Panc1 (cell line): Measurements from ENCODE around the gene UBP1. TPM values are rescaled to one million over a fixed set of nuclear protein-coding genes. Genes with fewer than 3 reads are reported as not detected.

ENCODE experiments used
- ATAC-seq: fragments of 200-7000 bp; cut with Tn5 transposase; 2 replicates; pipeline ENCODE4 v1.9.1; 2020; ENCODE audit warnings: mild to moderate bottlenecking, moderate library complexity
- BruUV-seq: library from RNA; stranded (reverse); fragments of 400-500 nt; replicated peaks from 2 replicates; lab custom pipeline; 2021; lab: Mats Ljungman, UMichigan
- CTCF ChIA-PET: fragments of 300-600 bp; sonication (Branson Sonifier 250); formaldehyde crosslinking; loops from one replicate; lab custom pipeline; 2022; ENCODE audit warnings: antibody characterized with exemption; lab: Charles Lee
- POLR2A ChIA-PET: fragments of 300-600 bp; sonication (Branson Sonifier 250); formaldehyde crosslinking; loops from one replicate; lab custom pipeline; 2022; ENCODE audit warnings: antibody characterized with exemption; lab: Charles Lee
- DNase-seq: peaks from one replicate; pipeline ENCODE4 v3.0.0-alpha.2; 2010; ENCODE audit warnings: low read depth, low spot score
- H3K27ac ChIP-seq: 2 replicates; pipeline ENCODE4 v1.5.1; 2011; ENCODE audit warnings: mild to moderate bottlenecking, low read length, inconsistent platforms
- H3K27me3 ChIP-seq: fragments of 200-500 bp; sonication (Bioruptor generic); 2 replicates; pipeline ENCODE4 v1.6.0; 2014; ENCODE audit warnings: low read length, inconsistent platforms; ENCODE audit not compliant: control insufficient read depth, insufficient read depth
- H3K36me3 ChIP-seq: fragments of 200-500 bp; sonication (Bioruptor generic); 2 replicates; pipeline ENCODE4 v1.5.1; 2014; ENCODE audit warnings: inconsistent platforms, mild to moderate bottlenecking, low read length, moderate library complexity; ENCODE audit not compliant: control insufficient read depth, insufficient read depth
- H3K4me1 ChIP-seq: 2 replicates; pipeline ENCODE4 v1.5.1; 2011; ENCODE audit warnings: inconsistent platforms, mild to moderate bottlenecking, low read length, moderate library complexity; ENCODE audit not compliant: control insufficient read depth, insufficient read depth
- H3K4me3 ChIP-seq, 2 experiments: 2 replicates each; pipeline ENCODE4 v1.5.1; 2011 to 2012; ENCODE audit warnings: low read depth in 2 of 2, low read length in 2 of 2, mild to moderate bottlenecking in 2 of 2, inconsistent platforms in 1 of 2, moderate library complexity in 1 of 2
- H3K9me3 ChIP-seq: fragments of 200-500 bp; sonication (Bioruptor generic); 2 replicates; pipeline ENCODE4 v1.5.1; 2014; ENCODE audit warnings: low read depth, mild to moderate bottlenecking, inconsistent platforms, low read length, moderate library complexity; ENCODE audit not compliant: control insufficient read depth, insufficient read depth
- CTCF ChIP-seq: fragments of 450-650 bp; IDR thresholded peaks from 2 replicates; pipeline ENCODE4 v1.5.1; 2017; ENCODE audit warnings: mild to moderate bottlenecking
- POLR2AphosphoS5 ChIP-seq: IDR thresholded peaks from 2 replicates; pipeline ENCODE4 v1.6.1; 2012; ENCODE audit warnings: mild to moderate bottlenecking, low read depth, low read length, moderate library complexity
- REST ChIP-seq, 2 experiments: IDR thresholded peaks; 2 replicates each; pipeline ENCODE4 v1.6.1; 2011 to 2012; ENCODE audit warnings: low read depth in 2 of 2, control low read depth in 1 of 2, low read length in 1 of 2, mild to moderate bottlenecking in 1 of 2, moderate library complexity in 1 of 2; ENCODE audit not compliant: insufficient read depth in 1 of 2
- SIN3A ChIP-seq: IDR thresholded peaks from 2 replicates; pipeline ENCODE4 v1.6.1; 2012; ENCODE audit warnings: low read depth, mild to moderate bottlenecking, low read length, moderate library complexity, borderline replicate concordance; ENCODE audit not compliant: insufficient read depth
- TCF7L2 ChIP-seq: IDR thresholded peaks from 2 replicates; pipeline ENCODE4 v1.6.1; 2011; ENCODE audit warnings: mild to moderate bottlenecking, low read depth, low read length, inconsistent platforms
- in situ Hi-C: cut with HindIII; loops from 2 replicates; pipeline ENCODE4 v1.10.0; 2016; ENCODE audit warnings: low sequenced_read_pairs, low pct_unique_long_range_greater_than_20kb
- intact Hi-C: fragments of 100-400 bp; cut with micrococcal nuclease; formaldehyde crosslinking; loops from one replicate; pipeline ENCODE4 v1.10.0; 2022; ENCODE audit not compliant: unreplicated experiment
- total RNA-seq: library from RNA; stranded (reverse); gene quantifications from one replicate; pipeline ENCODE4 v1.2.1, GENCODE V29; 2021; ENCODE audit not compliant: unreplicated experiment

UBP1 gene
- total RNA-seq, 1 experiment from 2014 or later: 62.4 TPM

GRCh38 chr3:33380653-33381052 lies 59.6 kb downstream of the UBP1 start:
- no peak for DNase-seq
- intact Hi-C loops: no loop called here
- H3K4me1 ChIP-seq: no peaks in the 10 kb centered on the region
- ChIA-PET POLR2A (no interaction called here), CTCF (no interaction called here)
- ATAC-seq: no peak; the same call in 1 of the 2 replicates
- no TSS peak for BruUV-seq
- no peaks in the 10 kb centered on the region for H3K9me3 ChIP-seq
- H3K27ac ChIP-seq: no peak overlapping the region
- H3K4me3 ChIP-seq: no peak overlapping the region
- TF ChIP-seq SIN3A (no peak), POLR2AphosphoS5 (no peak), REST (IDR thresholded peaks at IDR 0.05; ENCODE audit: insufficient read depth in 1 of 2, low read depth in 2 of 2, low read length in 1 of 2) (no peak), TCF7L2 (no peak), CTCF (no peak)
- H3K27me3 ChIP-seq: no peaks in the 10 kb centered on the region
- in situ Hi-C loops: no loop called here
- peaks cover 2% of the 10 kb centered on the region for H3K36me3 ChIP-seq

- no peaks in the 10 kb centered on the region for H3K4me1 ChIP-seq
Measured at GRCh38 chr3:33377931-33378330, 62.3 kb downstream of the UBP1 start.

More at GRCh38 chr3:33377931-33378330, 62.3 kb downstream of the UBP1 start:
- ChIA-PET CTCF (no interaction called here), POLR2A (no interaction called here)
- intact Hi-C loops: no loop called here
- TF ChIP-seq CTCF (no peak), SIN3A (no peak), TCF7L2 (no peak), REST (IDR thresholded peaks at IDR 0.05; ENCODE audit: insufficient read depth in 1 of 2, low read depth in 2 of 2, low read length in 1 of 2) (no peak), POLR2AphosphoS5 (no peak)
- Histone ChIP-seq H3K27me3 (no peaks in the 10 kb centered on the region), H3K9me3 (no peaks in the 10 kb centered on the region), H3K36me3 (peaks cover 9% of the 10 kb centered on the region), H3K4me3 (no peak overlapping the region), H3K27ac (no peak overlapping the region)
- BruUV-seq: no TSS peak
- in situ Hi-C loops: no loop called here
- peak; percentile 49; the same call in 1 of the 2 replicates for ATAC-seq
- no peak for DNase-seq
